NCI-H2081 treated with DMSO at 0.1 percent for 48 hours (cell line): Measurements from ENCODE around the gene MEX3D.

Source experiments
- DNase-seq: peaks from one replicate; lab custom pipeline; 2025; lab: John Stamatoyannopoulos, UW

MEX3D gene

DNA sequence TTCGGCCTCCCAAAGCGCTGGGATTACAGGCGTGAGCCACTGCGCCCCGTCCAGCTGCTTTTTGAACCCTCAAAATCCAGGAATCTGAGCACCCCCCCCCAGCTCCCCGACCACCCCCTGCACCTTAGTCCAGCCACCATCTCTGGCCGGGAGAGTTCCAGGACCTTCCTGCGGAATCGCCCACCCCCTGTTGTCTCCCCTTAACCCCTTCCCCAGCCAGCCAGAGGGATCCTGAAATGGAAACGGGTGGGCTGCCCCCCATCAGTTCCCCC is 25.3 kb upstream of the MEX3D start:
- no peak for DNase-seq

DNA sequence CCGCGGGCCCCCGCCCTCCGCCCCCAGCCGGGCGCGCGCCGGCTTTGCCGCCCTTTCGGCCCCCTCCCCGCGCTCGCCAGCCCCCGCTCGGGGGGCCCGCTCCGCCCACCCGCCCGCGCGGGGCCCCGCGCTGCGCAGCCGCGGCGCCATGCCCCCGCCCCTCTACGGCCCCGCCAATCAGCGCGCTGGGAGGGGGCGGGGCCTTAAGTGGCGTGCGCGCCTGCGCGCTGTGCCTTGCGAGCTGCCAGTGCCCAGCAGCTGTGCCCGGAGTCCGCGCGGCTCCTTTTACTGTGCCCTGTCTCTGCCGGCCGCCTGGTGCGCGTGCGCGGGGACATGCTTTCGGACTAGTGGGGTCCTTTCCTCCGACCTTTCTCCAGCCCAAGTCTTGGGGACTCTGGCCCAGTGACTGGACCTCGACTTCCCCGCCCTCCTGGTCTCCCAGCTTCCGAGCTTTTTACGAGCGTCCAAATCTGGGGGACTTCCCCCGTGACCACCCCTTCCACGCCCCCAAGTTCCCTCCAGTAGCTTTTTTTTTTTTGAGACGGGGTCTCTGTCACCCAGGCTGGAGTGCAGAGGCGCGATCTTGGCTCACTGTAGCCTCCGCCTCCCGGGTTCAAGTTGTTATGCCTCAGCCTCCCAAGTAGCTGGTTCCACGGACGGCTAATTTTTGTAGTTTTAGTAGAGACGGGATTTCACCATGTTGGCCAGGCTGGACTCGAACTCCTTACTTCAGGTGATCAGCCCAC is 24.8 kb upstream of the MEX3D start, which contains the start of gene MBD3:
Gene MBD3, minus strand, starts transcription at position 111 of the 746 bp plus-strand sequence. CDS start 234 bp downstream, outside the sequence.
- DNase-seq = peak; percentile 60

DNA sequence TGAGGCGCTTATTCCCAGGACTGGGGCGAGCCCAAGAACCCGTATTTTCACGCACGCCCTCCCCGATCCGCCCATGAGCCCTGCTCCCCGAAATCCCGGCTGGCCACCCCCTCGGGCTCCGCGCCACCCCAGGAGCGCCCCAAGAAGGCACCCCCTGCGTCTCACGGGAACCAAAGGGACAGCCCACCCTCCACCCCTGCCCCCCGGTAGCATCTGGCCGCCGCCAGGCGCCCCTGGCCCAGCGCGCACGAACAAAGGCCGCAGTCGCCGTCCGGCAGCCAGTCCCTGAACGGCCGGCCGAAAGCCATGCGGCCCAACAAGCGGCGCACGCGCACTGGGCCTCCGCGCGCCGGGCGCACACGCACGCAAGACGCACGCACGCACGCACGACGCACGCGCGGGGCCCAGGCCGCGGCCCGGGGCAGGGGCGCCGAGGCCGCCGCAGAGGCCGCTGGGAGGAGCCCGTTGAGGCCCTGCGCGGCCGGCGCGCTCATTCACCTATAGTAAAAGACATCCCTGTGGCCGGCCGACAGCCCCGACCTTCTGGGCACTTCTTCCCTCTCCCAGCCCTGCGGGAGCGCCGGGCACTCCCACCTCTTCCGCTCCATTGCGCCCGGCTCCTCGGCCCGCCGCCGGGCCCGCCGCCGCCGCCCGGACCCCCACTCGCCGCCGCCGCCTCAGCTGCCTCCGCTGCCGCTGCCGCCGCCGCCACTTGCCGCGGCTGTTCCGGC is 24.1 kb upstream of the MEX3D start:
- no peak for DNase-seq

GRCh38 chr19:1591421-1592023 is 23.4 kb upstream of the MEX3D start:
- DNase-seq = peak; percentile 26

GRCh38 chr19:1590641-1591397 is 22.7 kb upstream of the MEX3D start:
- DNase-seq = no peak

- no peak for DNase-seq
Observed at GRCh38 chr19:1587872-1588271, 19.7 kb upstream of the MEX3D start.

- no peak for DNase-seq
Observed at GRCh38 chr19:1585243-1585580, 17.1 kb upstream of the MEX3D start.

GRCh38 chr19:1584500-1585242 is 16.5 kb upstream of the MEX3D start:
- no peak for DNase-seq

- no peak for DNase-seq
Observed at GRCh38 chr19:1582201-1582600, 14.1 kb upstream of the MEX3D start.

- no peak for DNase-seq
Observed at GRCh38 chr19:1580957-1581356, 12.8 kb upstream of the MEX3D start.

GRCh38 chr19:1580382-1580781 is 12.3 kb upstream of the MEX3D start:
- DNase-seq = no peak

GRCh38 chr19:1579222-1579621 is 11.1 kb upstream of the MEX3D start:
- DNase-seq = no peak

DNA sequence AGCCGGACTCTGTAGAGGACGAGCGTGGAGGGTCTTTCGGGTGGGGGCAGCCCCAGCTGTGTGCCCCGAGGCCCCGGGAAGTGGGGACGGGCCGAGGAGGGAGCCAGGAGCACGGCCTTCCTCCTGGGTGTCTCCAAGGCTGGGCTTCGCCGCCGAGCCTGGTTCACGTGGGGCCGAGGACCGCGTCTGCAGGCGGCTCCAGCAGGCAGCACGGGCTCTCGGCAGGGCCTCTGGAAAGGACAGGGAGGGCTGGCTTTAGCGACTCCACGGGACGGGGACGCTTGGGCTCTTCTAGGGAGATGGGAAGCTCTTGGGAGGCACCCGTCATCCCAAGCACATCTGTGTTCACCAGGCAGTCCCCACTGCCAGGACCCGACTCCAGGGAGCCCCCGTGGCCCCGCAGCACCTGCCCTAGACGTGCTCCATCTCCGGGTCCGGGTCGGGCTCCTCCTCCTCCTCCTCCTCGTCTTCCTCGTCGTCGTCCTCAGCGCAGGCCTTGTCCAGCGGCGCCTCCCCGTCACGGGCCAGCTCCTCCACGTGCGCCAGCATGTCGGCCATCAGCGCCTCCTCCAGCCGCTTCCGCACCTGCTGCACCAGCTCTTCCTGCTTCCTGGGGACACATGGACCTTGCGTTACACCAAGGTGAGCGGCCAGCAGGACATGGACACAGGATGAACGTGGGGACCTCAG is 9.9 kb upstream of the MEX3D start:
- DNase-seq = no peak

DNA sequence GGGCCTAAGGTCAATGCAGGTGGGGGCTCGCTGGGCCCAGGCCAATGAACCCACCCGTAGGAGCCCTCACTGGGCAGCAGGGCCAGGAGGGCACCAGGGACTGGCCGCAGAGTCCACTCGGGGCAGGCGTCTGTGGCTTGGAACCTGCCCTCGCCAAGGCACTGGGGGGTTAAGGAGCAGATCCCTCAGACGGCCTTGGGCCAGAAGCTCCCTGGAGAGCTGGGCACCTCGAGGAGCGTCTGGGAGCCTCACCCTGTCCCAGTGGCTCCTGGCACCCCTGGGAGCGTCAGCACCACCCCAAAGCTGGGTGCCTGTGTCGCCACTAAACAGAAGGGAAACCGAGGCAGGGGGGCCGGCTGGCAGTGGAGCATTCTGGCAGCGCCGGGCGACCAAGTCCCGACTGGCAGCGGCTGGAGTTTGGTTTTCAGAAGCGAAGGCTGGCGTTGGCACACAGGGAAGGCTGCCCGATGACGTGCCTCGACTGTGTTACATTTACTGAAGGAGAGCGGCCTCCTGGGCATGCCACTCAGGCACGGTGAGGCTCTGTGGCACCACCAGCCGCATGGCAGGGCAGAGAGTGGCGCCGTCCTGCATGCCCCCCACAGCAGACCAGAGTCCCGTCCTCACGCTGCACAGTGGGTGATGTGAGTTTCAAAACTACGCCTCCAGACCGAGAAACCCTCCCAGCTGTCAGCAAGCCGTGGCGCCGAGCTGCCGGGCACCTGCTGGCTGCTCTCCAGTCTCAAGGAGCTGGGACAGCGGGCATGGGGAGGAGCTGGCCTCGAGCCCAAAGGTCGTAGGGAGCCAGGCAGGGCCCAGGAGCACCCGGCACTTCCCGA is 9.2 kb upstream of the MEX3D start:
- DNase-seq = no peak

GRCh38 chr19:1576242-1577089 is 8.3 kb upstream of the MEX3D start:
- DNase-seq = no peak

DNA sequence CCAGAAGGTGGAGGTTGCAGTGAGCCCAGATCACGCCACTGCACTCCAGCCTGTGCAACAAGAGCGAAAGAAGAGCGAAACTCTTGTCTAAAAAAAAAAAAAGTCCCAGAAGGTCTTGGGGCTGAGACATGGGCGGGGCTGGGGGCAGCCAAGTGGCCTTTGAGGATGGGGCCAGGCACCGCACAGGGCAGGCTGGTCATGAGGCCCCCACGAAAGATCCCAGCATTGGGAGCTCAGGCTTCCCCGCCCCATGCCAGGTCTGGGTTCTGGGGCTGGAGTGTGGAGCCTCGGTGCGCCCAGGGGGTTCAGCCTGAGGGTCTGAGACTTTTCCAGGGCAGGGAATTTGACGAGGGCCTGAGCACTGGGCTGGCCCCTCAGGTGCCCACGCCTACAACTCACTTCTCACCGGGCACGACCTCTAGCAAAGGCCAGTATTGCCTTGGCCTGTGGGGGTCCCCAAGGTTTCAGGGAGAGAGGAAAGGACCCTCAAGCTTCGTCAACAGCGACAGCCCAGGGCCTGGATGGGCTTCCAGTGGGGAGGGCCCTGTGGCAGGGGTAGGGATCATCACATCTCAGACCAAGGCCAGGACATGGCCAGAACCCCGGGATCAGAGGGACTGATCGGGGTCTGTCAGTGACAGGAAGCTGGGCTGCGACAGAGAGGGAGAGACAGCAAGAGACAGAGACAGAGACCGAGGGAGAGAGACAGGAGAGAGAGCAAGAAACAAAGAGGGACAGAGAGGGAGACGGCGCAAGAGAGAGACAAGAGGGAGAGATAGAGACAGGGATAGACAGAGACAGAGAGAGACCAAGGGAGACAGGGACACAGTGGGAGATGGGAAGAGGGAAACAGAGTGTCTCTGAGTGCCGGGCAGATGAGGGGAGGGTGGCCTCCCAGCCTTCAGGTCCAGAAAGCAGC is 7.5 kb upstream of the MEX3D start:
- DNase-seq = no peak

DNA sequence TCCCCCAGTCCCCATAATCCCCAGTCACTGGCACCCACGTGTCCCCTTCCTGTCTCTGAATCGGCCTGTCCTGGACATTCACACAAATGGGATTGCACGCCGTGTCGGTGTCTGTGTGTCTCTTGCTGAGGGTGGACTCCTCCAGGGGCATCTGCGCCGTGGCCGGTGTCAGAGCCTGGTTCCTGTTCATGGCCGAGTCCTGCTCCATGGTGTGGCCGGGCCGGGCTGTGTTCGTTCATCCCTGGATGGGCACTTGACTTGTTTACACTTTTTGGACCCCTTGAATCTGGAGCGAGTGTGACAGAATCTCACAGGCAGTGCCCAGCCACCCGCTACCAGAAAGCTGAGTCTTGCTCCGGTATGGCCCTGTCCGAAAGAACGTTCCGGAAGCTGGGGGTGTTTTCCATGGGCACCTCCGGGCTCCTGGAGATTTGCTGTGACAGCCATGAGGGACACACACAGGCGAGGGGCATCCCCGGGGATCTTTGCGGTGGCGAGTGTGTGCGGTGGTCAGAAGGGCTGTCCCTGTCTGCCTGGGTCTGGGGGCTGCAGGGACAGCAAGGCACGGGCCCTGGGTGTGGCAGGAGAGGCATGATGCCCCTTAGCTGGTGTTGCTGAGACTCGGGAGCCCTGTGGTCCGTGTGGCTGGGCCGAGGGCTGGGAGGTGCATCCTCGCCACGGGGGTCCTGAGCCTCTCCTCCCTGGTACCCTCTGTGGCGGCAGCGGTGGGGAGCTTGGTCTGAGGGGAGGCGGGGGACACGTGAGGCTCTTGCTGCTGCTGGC is 6.4 kb upstream of the MEX3D start:
- DNase-seq = no peak

GRCh38 chr19:1572795-1573194 is 4.7 kb upstream of the MEX3D start:
- no peak for DNase-seq
